Activated T-helper 17 cell treated with anti-CD3 and anti-CD28 coated beads, Interleukin-2, amount 50 U/mL, for 72 hours (primary cell): Measurements from ENCODE around the gene MAGT1. TPM values are rescaled to one million over a fixed set of nuclear protein-coding genes. Genes with fewer than 3 reads are reported as not detected.

ENCODE experiments used
- ATAC-seq: fragments of 150-1000 bp; cut with Tn5 transposase; replicated peaks from 2 replicates; pipeline ENCODE4 v1.10.0; 2021; ENCODE audit warnings: mild to moderate bottlenecking, moderate library complexity
- H3K27ac Mint-ChIP-seq: one replicate; pipeline ENCODE4 v1.8.0; 2022; ENCODE audit warnings: mixed read lengths
- H3K27me3 Mint-ChIP-seq: one replicate; pipeline ENCODE4 v1.8.0; 2022; ENCODE audit warnings: mixed read lengths
- H3K36me3 Mint-ChIP-seq: one replicate; pipeline ENCODE4 v1.8.0; 2022; ENCODE audit warnings: low read depth, mild to moderate bottlenecking, mixed read lengths
- H3K4me1 Mint-ChIP-seq: one replicate; pipeline ENCODE4 v1.8.0; 2022; ENCODE audit warnings: mixed read lengths
- H3K4me3 Mint-ChIP-seq: one replicate; pipeline ENCODE4 v1.8.0; 2022; ENCODE audit warnings: mild to moderate bottlenecking, mixed read lengths
- H3K9me3 Mint-ChIP-seq: one replicate; pipeline ENCODE4 v1.8.0; 2022; ENCODE audit warnings: mixed read lengths
- total RNA-seq, 2 donors: library from RNA; stranded (reverse); gene quantifications; one replicate each; pipeline ENCODE4 v1.2.3, GENCODE V29; 2022

Gene MAGT1
- total RNA-seq, 2 donors from 2014 or later: 28.6 to 43.2 TPM

DNA sequence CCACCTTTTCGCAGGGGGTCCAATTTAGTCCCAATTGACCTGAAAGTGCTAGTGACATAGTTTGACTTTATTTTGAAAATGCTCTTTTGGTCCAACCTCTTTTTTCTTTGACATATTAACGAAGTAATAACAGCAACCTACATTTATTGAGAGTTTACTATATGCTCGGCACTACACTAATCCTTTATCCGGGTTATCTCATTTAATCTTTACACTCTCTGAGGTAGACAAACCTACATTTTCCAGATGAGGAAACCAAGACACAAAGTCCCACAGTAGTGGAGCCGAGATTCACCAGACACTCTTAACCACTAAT, 108.9 kb downstream of the MAGT1 start:
- H3K4me1 Mint-ChIP-seq: peaks cover 3% of the 10 kb centered on the region
- peak overlapping the region; percentile 98 for H3K27ac Mint-ChIP-seq
- peaks cover 14% of the 10 kb centered on the region for H3K36me3 Mint-ChIP-seq
- no peaks in the 10 kb centered on the region for H3K27me3 Mint-ChIP-seq
- ATAC-seq: peak; percentile 5
- H3K9me3 Mint-ChIP-seq: no peaks in the 10 kb centered on the region
- H3K4me3 Mint-ChIP-seq: peak overlapping the region; percentile 95

DNA sequence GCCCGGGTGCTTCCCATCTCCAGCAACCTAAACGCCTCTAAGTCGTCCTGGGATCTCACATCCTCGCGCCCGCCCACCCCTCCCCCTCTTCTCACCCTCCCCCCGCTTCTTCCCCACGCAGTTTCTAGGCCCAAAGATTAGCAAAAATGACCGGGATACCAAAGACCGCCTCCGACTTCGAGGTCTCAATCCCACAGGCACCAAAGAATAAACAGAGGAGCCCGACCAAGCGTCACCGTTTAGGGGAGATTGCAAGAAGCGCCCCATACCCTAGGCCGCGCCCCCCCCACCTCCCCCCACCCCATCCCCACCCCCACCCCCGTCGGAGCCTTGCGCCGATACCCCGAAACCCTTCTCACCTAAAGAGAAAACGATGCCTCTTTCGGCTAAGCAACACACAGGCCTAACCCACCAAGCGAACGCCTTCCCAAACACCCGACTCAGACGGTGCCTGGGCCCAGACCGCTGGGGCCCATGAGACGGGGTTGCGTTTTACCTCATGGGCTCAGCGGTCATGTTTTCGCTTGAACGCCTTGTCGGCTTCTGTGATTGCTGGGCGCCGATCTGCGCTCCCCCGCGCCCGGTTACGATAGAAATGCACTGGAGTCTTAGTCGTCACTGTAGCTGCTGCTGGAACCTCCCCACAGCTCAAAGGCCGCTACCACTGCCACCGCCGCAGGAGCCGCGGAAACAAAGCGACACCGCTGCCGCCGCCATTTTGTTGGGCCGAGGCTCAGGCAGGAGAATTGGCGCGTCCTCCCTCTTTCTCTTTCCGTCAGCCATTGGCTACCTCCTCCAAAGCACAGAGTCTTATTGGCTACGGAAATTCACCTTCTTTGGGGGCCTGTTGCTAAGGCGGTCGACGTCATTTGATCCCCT, 109.5 kb downstream of the MAGT1 start, which contains the start of gene ATRX:
Gene ATRX (minus strand): TSS at position 731 of the 879 bp plus-strand sequence. CDS start 215 bp downstream, at position 516.
- ATAC-seq: peak; percentile 92

DNA sequence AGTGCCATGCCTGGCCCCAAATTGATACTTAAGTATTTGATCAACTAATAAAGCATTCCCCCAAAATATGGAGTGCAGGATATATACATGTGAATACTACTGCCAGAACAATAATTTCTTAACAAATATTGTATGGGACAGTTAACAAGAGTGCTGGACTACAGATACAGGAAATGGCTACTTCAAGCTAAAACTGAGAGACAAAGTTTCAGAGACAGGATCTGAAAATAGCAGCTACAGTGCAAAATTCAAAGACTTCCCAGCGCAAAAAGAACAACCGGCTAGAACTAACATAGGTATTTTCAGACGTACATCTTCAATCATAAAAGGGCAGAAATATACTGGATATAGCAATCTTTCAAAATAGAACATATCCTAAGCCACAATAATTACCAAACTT, 115.5 kb downstream of the MAGT1 start:
- Mint-ChIP-seq H3K27me3 (no peaks in the 10 kb centered on the region), H3K36me3 (peaks cover 12% of the 10 kb centered on the region), H3K4me1 (peaks cover 17% of the 10 kb centered on the region), H3K4me3 (peak overlapping the region; percentile 10), H3K27ac (no peak overlapping the region), H3K9me3 (no peaks in the 10 kb centered on the region)
- no peak for ATAC-seq

More for the DNA sequence above, 109.5 kb downstream of the MAGT1 start, which contains the start of gene ATRX:
- H3K27ac Mint-ChIP-seq: peak within 1 kb of the TSS; percentile 98
- H3K4me1 Mint-ChIP-seq: peaks cover 3% of the 10 kb centered on the region
- no peaks in the 10 kb centered on the region for H3K27me3 Mint-ChIP-seq
- H3K36me3 Mint-ChIP-seq: peaks cover 14% of the 10 kb centered on the region
- no peaks in the 10 kb centered on the region for H3K9me3 Mint-ChIP-seq
- H3K4me3 Mint-ChIP-seq: peak within 1 kb of the TSS; percentile 95

DNA sequence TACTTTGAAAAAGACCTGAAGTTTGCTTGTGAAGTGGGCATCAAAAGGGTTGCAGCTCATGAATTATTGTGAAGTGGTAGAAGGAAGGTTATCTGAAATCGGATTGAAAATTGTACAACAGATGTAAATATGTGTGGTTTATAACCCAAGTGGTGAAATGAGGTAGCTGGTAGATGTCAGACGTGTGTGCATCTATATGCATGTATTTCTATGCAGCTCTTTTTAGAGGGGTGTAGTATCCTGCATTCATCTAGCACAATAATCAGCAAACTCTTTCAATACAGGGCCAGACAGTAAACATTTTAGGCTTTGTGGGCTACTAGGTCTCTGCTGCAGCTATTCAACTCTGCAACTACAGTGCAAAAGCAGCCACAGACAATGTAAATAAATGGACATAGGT, 118.6 kb downstream of the MAGT1 start:
- no peak overlapping the region for H3K4me3 Mint-ChIP-seq
- H3K36me3 Mint-ChIP-seq: peaks cover 6% of the 10 kb centered on the region
- peaks cover 15% of the 10 kb centered on the region for H3K4me1 Mint-ChIP-seq
- H3K27me3 Mint-ChIP-seq: no peaks in the 10 kb centered on the region
- ATAC-seq: no peak
- no peaks in the 10 kb centered on the region for H3K9me3 Mint-ChIP-seq
- H3K27ac Mint-ChIP-seq: no peak overlapping the region

Other genes with a start within 250 kb of the MAGT1 start
- 10 to 100 TPM; 70.2 to 74.5 TPM for gene ATRX, start 109.2 kb downstream of the MAGT1 start, total RNA-seq
- 100 to 1,000 TPM; 166 to 272 TPM for gene COX7B, start 4.0 kb upstream of the MAGT1 start, total RNA-seq
- gene ATP7A, start 15.3 kb upstream of the MAGT1 start, total RNA-seq: 10 to 100 TPM in 1 of 2 donors, 1 to 10 TPM in 1; 9.5 to 17.3 TPM
- gene PGAM4, start 74.2 kb upstream of the MAGT1 start, total RNA-seq: not detected
- gene PGK1, start 208.8 kb upstream of the MAGT1 start, total RNA-seq: 1,000 to 10,000 TPM; 1,373 to 1,720 TPM
- gene TAF9B, start 244.2 kb upstream of the MAGT1 start, total RNA-seq: 10 to 100 TPM; 13.4 to 20.6 TPM